Natural killer cell (primary cell): ENCODE data around the gene NCAM1. TPM values are rescaled to one million over a fixed set of nuclear protein-coding genes. Genes with fewer than 3 reads are reported as not detected.

ENCODE experiments used
- ATAC-seq, 3 donors: fragments of 150-1000 bp in 2 of 3; fragments of 200-7000 bp in 1 of 3; cut with Tn5 transposase; 1 replicate in 1 of 3; 2 replicates in 2 of 3; pipeline ENCODE4 v1.10.0; 2021; ENCODE audit warnings: mild to moderate bottlenecking in 2 of 3, moderate library complexity in 2 of 3
- DNase-seq, 2 donors: peaks; one replicate each; pipeline versions ENCODE4 v3.0.0 to v3.0.0-alpha.2; 2013 to 2021; ENCODE audit warnings: mixed read lengths in 1 of 2
- H3K27ac ChIP-seq: one replicate; pipeline ENCODE4 v1.5.1; 2013; ENCODE audit warnings: mild to moderate bottlenecking, low read length
- H3K27me3 ChIP-seq: one replicate; pipeline ENCODE4 v1.6.1; 2013; ENCODE audit warnings: low read length; ENCODE audit not compliant: control insufficient read depth, insufficient read depth
- H3K36me3 ChIP-seq: one replicate; pipeline ENCODE4 v1.6.1; 2013; ENCODE audit warnings: low read length; ENCODE audit not compliant: control insufficient read depth, insufficient read depth
- H3K4me1 ChIP-seq: one replicate; pipeline ENCODE4 v1.6.1; 2013; ENCODE audit warnings: low read length; ENCODE audit not compliant: control insufficient read depth, insufficient read depth
- H3K4me3 ChIP-seq: one replicate; pipeline ENCODE4 v1.5.1; 2013; ENCODE audit warnings: low read length
- H3K9me3 ChIP-seq: one replicate; pipeline ENCODE4 v1.6.1; 2013; ENCODE audit warnings: low read length; ENCODE audit not compliant: control insufficient read depth, insufficient read depth
- H3K27ac Mint-ChIP-seq, 2 donors: one replicate each; pipeline ENCODE4 v1.8.0; 2022; ENCODE audit warnings: mild to moderate bottlenecking in 2 of 2, mixed read lengths in 2 of 2, moderate library complexity in 1 of 2
- H3K27me3 Mint-ChIP-seq, 2 donors: one replicate each; pipeline ENCODE4 v1.8.0; 2022; ENCODE audit warnings: low read depth in 2 of 2, mixed read lengths in 2 of 2
- H3K36me3 Mint-ChIP-seq: one replicate; pipeline ENCODE4 v1.8.0; 2022; ENCODE audit warnings: mixed read lengths
- H3K4me1 Mint-ChIP-seq, 2 donors: one replicate each; pipeline ENCODE4 v1.8.0; 2022; ENCODE audit warnings: mixed read lengths in 2 of 2
- H3K4me3 Mint-ChIP-seq: one replicate; pipeline ENCODE4 v1.8.0; 2022; ENCODE audit warnings: mild to moderate bottlenecking, moderate library complexity, mixed read lengths
- H3K9me3 Mint-ChIP-seq, 2 donors: one replicate each; pipeline ENCODE4 v1.8.0; 2022; ENCODE audit warnings: mixed read lengths in 2 of 2
- WGBS: methylation state at CpG from one replicate; pipeline ENCODE4 v1.1.7; 2013; ENCODE audit warnings: missing lambda C conversion rate; ENCODE audit not compliant: insufficient coverage; 5-methylcytosine and 5-hydroxymethylcytosine counted together
- intact Hi-C: fragments of 100-400 bp; cut with micrococcal nuclease; formaldehyde crosslinking; loops from one replicate; pipeline ENCODE4 v1.14.2; 2022
- total RNA-seq, 4 donors: library from RNA; stranded (reverse); fragments of 120-200 nt in 1 of 4; gene quantifications; one replicate each; pipeline versions ENCODE4 v1.2.3 to v1.2.4, GENCODE V29; 2013 to 2022
- TF ChIP-seq, protein P1 (sequence below): fragments of 200-600 bp; IDR thresholded peaks from one replicate; pipeline ENCODE4 v1.8.0; 2022; ENCODE audit warnings: antibody characterized with exemption

Gene NCAM1
- total RNA-seq, 3 donors from 2014 or later (not counting 1 experiment from before 2014, with no cell fraction given): 129 to 208 (median 187) TPM

DNA sequence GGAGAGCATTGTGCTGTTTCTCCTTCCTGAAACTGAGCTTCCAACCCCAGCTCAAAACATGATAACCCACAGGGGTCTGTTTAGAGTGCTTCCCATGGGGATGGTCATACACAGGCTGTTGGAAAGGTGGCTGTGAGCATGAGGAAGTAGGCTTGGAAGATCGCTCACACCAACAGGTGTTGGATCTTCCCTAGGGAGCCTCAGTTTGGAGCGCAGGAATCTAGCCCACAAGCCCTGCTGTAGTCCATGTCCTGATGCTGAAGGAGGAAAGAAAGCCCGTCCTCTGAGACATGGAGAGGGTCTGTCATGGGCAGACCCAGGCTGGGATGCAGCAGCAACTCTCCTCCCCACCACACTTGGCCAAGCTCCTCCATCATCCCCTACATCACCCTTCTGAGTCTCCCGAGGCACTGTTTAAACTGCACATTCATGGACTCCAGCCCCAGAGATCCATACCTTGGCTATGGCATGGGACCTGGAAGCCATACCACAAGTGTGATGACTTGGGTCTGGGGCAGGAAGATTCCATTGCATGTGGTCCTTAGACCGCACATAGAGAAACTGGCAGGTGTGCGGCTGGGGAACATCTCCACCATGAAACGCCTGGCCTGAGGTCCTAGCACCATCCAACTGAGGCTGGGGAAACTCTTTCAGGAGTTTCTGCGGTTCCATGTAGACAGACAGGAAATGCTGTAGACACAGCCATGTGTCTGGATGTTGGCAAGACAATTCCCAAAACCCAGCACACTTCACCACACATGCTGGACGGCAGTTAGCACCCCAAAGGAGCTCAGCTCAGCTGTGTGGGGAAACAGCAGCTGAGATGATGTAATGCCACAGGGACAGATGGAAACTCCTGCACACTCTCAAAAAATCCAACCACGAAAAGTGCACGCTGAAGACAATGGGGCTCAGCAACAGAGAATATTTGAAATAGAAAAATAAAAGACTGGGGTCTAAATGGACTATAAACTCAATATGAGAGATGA is 325.6 kb downstream of the NCAM1 start:
- ATAC-seq (no peak), DNase-seq (no peak)
- Mint-ChIP-seq H3K27ac (peak overlapping the region in 1 of 2 donors; percentile 51), H3K4me3 (no peak overlapping the region), H3K4me1 (no peaks in the 10 kb centered on the region), H3K36me3 (no peaks in the 10 kb centered on the region), H3K9me3 (no peaks in the 10 kb centered on the region), H3K27me3 (peaks cover 5 to 7% of the 10 kb centered on the region in 2 donors)
- Histone ChIP-seq H3K4me1 (no peaks in the 10 kb centered on the region), H3K4me3 (no peak overlapping the region), H3K36me3 (no peaks in the 10 kb centered on the region), H3K9me3 (no peaks in the 10 kb centered on the region), H3K27ac (no peak overlapping the region), H3K27me3 (no peaks in the 10 kb centered on the region)
- WGBS: 84% methylated on average over 10 of the region's 11 CpGs
- intact Hi-C loops: no loop called here
- TF ChIP-seq, protein P1, sequence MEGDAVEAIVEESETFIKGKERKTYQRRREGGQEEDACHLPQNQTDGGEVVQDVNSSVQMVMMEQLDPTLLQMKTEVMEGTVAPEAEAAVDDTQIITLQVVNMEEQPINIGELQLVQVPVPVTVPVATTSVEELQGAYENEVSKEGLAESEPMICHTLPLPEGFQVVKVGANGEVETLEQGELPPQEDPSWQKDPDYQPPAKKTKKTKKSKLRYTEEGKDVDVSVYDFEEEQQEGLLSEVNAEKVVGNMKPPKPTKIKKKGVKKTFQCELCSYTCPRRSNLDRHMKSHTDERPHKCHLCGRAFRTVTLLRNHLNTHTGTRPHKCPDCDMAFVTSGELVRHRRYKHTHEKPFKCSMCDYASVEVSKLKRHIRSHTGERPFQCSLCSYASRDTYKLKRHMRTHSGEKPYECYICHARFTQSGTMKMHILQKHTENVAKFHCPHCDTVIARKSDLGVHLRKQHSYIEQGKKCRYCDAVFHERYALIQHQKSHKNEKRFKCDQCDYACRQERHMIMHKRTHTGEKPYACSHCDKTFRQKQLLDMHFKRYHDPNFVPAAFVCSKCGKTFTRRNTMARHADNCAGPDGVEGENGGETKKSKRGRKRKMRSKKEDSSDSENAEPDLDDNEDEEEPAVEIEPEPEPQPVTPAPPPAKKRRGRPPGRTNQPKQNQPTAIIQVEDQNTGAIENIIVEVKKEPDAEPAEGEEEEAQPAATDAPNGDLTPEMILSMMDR: no peak

DNA sequence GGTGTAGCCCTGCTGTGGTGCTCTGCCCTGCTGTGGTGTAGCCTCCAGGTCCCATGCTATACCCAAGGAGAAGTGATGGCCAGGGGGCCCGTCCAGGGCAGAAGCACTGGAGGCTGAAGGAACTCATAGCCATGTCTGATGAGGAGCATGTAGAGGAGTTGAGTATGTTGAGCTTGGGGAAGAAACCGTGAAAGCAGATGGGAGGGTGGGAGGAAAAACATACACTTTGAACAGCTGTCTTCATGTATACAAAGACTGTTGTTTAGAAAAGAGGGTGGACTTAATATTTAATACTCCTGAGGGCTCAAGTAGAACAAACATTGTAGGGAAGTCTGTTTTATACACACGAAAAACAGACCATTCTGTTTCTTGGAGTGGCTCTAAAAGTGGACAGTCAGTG is 326.6 kb downstream of the NCAM1 start:
- no peak for DNase-seq
- Histone ChIP-seq H3K9me3 (no peaks in the 10 kb centered on the region), H3K27ac (no peak overlapping the region), H3K4me1 (no peaks in the 10 kb centered on the region), H3K4me3 (no peak overlapping the region), H3K36me3 (no peaks in the 10 kb centered on the region), H3K27me3 (no peaks in the 10 kb centered on the region)
- Mint-ChIP-seq H3K4me1 (no peaks in the 10 kb centered on the region), H3K27me3 (peaks cover 5 to 12% of the 10 kb centered on the region in 2 donors), H3K36me3 (no peaks in the 10 kb centered on the region), H3K27ac (peak overlapping the region in 1 of 2 donors; percentile 51), H3K4me3 (no peak overlapping the region), H3K9me3 (no peaks in the 10 kb centered on the region)
- intact Hi-C loops: no loop called here
- ATAC-seq: no peak
- WGBS: 72% methylated on average over 3 of the region's 3 CpGs
- TF ChIP-seq, protein P1: no peak

DNA sequence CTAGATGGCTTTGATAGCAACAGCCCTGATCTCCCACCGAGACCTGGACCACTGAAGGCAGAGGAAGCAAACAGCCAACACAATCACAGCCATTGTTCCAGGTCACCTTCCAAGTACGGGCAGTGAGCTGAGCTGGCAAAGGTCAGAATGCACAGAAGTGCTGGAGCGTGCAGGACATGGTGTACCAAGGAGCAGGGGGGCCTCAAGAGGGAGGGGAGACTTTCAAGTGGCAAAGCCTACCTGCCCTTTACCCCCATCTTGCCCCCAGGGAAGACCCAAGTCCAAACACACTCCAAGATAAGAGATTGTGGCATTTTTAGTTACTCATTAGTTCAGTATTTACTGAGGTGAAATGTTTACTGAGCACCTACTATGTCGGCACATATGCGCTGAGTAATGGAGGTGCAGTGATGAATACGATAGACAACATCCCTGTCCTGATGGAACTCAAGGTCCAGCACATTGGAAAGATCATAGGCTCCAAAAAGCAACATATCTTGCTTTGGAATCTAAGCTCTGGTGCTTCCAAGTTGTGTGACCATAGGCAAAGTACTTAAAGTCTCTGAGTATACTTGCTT is 327.2 kb downstream of the NCAM1 start:
- no peak overlapping the region for H3K27ac Mint-ChIP-seq
- peaks cover 6 to 16% of the 10 kb centered on the region in 2 donors for H3K27me3 Mint-ChIP-seq
- DNase-seq: no peak

More for the DNA sequence above, 327.2 kb downstream of the NCAM1 start:
- Histone ChIP-seq H3K27ac (no peak overlapping the region), H3K9me3 (no peaks in the 10 kb centered on the region), H3K4me1 (no peaks in the 10 kb centered on the region), H3K4me3 (no peak overlapping the region), H3K27me3 (no peaks in the 10 kb centered on the region), H3K36me3 (no peaks in the 10 kb centered on the region)
- Mint-ChIP-seq H3K36me3 (no peaks in the 10 kb centered on the region), H3K4me3 (no peak overlapping the region), H3K4me1 (no peaks in the 10 kb centered on the region), H3K9me3 (no peaks in the 10 kb centered on the region)
- 89% methylated on average over 5 of the region's 6 CpGs for WGBS
- no peak for ATAC-seq
- intact Hi-C loops: no loop called here
- TF ChIP-seq, protein P1: no peak
